Spleen (tissue), 11 donors: Measurements from ENCODE around the gene SIRT2. TPM values are rescaled to one million over a fixed set of nuclear protein-coding genes. Genes with fewer than 3 reads are reported as not detected.
"Not testable (repeated sequence)": the region's sequence is repeated elsewhere in the genome, so short reads cannot be mapped to it uniquely, and the experiment has no call there.

Source experiments
- DNase-seq: peaks from one replicate; pipeline ENCODE4 v3.0.0-alpha.2; 2020
- H3K27ac ChIP-seq, 8 donors: fragments of 200-600 bp; sonication (generic) in 7 of 8; 1 replicate in 4 of 8; 2 replicates in 4 of 8; pipeline versions ENCODE4 v1.5.0 to v1.8.0; 2016 to 2021; ENCODE audit warnings: inconsistent platforms in 4 of 8, mild to moderate bottlenecking in 4 of 8, moderate library complexity in 1 of 8
- H3K27me3 ChIP-seq, 7 donors: fragments of 200-600 bp; sonication (generic) in 6 of 7; replicated peaks in 1 of 7; 1 replicate in 4 of 7; 2 replicates in 3 of 7; pipeline versions ENCODE4 v1.5.0 to v1.8.0; 2016 to 2021; ENCODE audit warnings: inconsistent platforms in 3 of 7, mild to moderate bottlenecking in 1 of 7
- H3K36me3 ChIP-seq, 6 donors: fragments of 200-600 bp; sonication (generic) in 5 of 6; 1 replicate in 4 of 6; 2 replicates in 2 of 6; pipeline versions ENCODE4 v1.5.0 to v1.8.0; 2016 to 2021; ENCODE audit warnings: inconsistent platforms in 2 of 6
- H3K4me1 ChIP-seq, 6 donors: fragments of 200-600 bp; sonication (generic) in 5 of 6; 1 replicate in 3 of 6; 2 replicates in 3 of 6; pipeline versions ENCODE4 v1.5.0 to v1.8.0; 2016 to 2021; ENCODE audit warnings: inconsistent platforms in 3 of 6
- H3K4me3 ChIP-seq, 8 donors: fragments of 200-600 bp; sonication (generic) in 7 of 8; 1 replicate in 4 of 8; 2 replicates in 4 of 8; pipeline versions ENCODE4 v1.5.0 to v1.8.0; 2016 to 2021; ENCODE audit warnings: inconsistent platforms in 4 of 8, mild to moderate bottlenecking in 4 of 8, moderate library complexity in 2 of 8
- H3K9me3 ChIP-seq, 8 donors: fragments of 200-600 bp; sonication (generic) in 7 of 8; 1 replicate in 4 of 8; 2 replicates in 4 of 8; pipeline versions ENCODE4 v1.5.0 to v1.8.0; 2016 to 2021; ENCODE audit warnings: inconsistent platforms in 4 of 8
- POLR2A ChIP-seq, 3 donors: fragments of 450-650 bp; IDR thresholded peaks; one replicate each; pipeline ENCODE4 v1.5.1; 2017; ENCODE audit warnings: antibody characterized with exemption in 3 of 3, mild to moderate bottlenecking in 1 of 3
- POLR2AphosphoS5 ChIP-seq, 3 donors: sonication (generic); formaldehyde crosslinking; IDR thresholded peaks; one replicate each; pipeline ENCODE4 v1.5.1; 2017; ENCODE audit warnings: antibody characterized with exemption in 3 of 3
- WGBS, 5 donors: extraction: QIAGEN DNeasy Blood & Tissue Kit in 3 of 5; methylation state at CpG; one replicate each; pipeline versions ENCODE4 v1.1.5 to v1.1.7; 2013 to 2018; 5-methylcytosine and 5-hydroxymethylcytosine counted together
- intact Hi-C: fragments of 100-400 bp; cut with DNase I; formaldehyde crosslinking; loops from one replicate; pipeline ENCODE4 v1.15.0; 2023; ENCODE audit warnings: low total_unique reads
- polyA plus RNA-seq, 3 donors: library from polyadenylated mRNA; stranded (reverse); fragments of 200-250 nt; gene quantifications; one replicate each; pipeline ENCODE4 v1.2.1, GENCODE V29; 2013
- total RNA-seq, 7 donors: library from RNA; depleted of rRNA in 3 of 7; stranded (reverse); fragments of >200 nt in 3 of 7; fragmentation: NEBNext Ultra II Directional in 4 of 7; extraction: Animal tissue kit (Norgen Biotek cat#: 25700) in 4 of 7; gene quantifications; one replicate each; pipeline versions ENCODE4 v1.1.0 to v1.2.1, GENCODE V29; 2016 to 2021
- TF ChIP-seq, protein P1 (sequence below), 11 experiments: fragments of 200-600 bp in 7 of 11; fragments of 450-650 bp in 4 of 11; sonication (generic) in 4 of 11; IDR thresholded peaks in 8 of 11; conservative IDR thresholded peaks in 3 of 11; 1 replicate in 7 of 11; 2 replicates in 4 of 11; pipeline versions ENCODE4 v1.4.0 to v1.8.0; 2016 to 2021; ENCODE audit warnings: antibody characterized with exemption in 11 of 11, inconsistent platforms in 4 of 11, mild to moderate bottlenecking in 1 of 11
- donor health status: healthy with polysubstance abuse.
- donor health status: DM: no; HTN: no; CAD: no; lungs with moderate emphysema.
- donor health status: DM: no; HTN: no; CAD: no.
- donor health status: Bipolar disorder and iron deficiency.
- donor health status: healthy.
- donor health status: DM: no; HTN: no; CAD: no.
- donor health status: DM: yes; HTN: yes; CAD: no.

SIRT2 gene
- total and polyA plus RNA-seq, 10 donors: 25.8 to 81.0 (median 50.2) TPM

DNA sequence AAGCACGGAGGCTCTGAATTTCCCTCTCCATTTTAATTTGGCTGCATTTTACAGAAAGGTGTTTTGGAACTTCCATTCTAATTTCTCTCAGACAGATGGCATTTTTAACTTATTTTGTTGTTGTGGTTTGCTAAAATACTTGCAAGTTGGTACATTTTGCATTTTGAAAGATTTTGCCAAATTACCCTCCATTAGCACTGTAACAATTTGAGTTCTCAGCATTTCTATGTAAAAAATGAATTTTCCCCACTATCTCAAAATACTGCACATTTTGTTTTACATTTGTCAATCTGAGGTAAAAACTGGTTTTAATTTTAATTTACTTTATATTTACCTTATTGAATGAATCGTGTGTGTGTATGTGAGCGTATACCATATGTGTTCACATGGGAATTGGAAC lies 42.6 kb downstream of the SIRT2 start:
- H3K27ac ChIP-seq: peak overlapping the region in 7 of 8 donors; percentile 22 to 83 (median 73)
- H3K36me3 ChIP-seq: no peaks in the 10 kb centered on the region
- no peak for DNase-seq
- 54 to 67% (median 63%) methylated on average over 3 of the region's 3 CpGs for WGBS, 5 donors
- H3K27me3 ChIP-seq: no peaks in the 10 kb centered on the region
- TF ChIP-seq POLR2A (IDR thresholded peaks at IDR 0.05) (no peak), POLR2AphosphoS5 (IDR thresholded peaks at IDR 0.05) (no peak)
- TF ChIP-seq, protein P1, sequence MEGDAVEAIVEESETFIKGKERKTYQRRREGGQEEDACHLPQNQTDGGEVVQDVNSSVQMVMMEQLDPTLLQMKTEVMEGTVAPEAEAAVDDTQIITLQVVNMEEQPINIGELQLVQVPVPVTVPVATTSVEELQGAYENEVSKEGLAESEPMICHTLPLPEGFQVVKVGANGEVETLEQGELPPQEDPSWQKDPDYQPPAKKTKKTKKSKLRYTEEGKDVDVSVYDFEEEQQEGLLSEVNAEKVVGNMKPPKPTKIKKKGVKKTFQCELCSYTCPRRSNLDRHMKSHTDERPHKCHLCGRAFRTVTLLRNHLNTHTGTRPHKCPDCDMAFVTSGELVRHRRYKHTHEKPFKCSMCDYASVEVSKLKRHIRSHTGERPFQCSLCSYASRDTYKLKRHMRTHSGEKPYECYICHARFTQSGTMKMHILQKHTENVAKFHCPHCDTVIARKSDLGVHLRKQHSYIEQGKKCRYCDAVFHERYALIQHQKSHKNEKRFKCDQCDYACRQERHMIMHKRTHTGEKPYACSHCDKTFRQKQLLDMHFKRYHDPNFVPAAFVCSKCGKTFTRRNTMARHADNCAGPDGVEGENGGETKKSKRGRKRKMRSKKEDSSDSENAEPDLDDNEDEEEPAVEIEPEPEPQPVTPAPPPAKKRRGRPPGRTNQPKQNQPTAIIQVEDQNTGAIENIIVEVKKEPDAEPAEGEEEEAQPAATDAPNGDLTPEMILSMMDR (IDR thresholded peaks at IDR 0.05 in 8 of 11, conservative IDR thresholded peaks at IDR 0.05 in 3 of 11): no peak
- peaks cover 8 to 76% (median 40%) of the 10 kb centered on the region in 6 donors for H3K4me1 ChIP-seq
- intact Hi-C loops: no loop called here
- H3K4me3 ChIP-seq: no peak overlapping the region
- H3K9me3 ChIP-seq: no peaks in the 10 kb centered on the region

DNA sequence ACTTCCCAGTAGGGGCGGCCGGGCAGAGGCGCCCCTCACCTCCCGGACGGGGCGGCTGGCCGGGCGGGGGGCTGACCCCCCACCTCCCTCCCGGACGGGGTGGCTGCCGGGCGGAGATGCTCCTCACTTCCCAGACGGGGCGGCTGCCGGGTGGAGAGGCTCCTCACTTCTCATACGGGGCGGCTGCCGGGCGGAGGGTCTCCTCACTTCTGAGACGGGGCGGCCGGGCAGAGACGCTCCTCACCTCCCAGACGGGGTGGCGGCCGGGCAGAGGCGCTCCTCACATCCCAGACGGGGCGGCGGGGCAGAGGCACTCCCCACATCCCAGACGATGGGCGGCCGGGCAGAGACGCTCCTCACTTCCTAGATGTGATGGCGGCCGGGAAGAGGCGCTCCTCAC lies 43.7 kb downstream of the SIRT2 start:
- H3K27me3 ChIP-seq, H3K27ac ChIP-seq, DNase-seq, H3K36me3 ChIP-seq, H3K4me3 ChIP-seq, H3K9me3 ChIP-seq, intact Hi-C loops: not testable (repeated sequence)
- WGBS, 5 donors: 82 to 98% (median 91%) methylated on average over 8 to 29 of the region's 37 CpGs
- H3K4me1 ChIP-seq: peaks cover 8 to 78% (median 42%) of the 10 kb centered on the region in 6 donors

DNA sequence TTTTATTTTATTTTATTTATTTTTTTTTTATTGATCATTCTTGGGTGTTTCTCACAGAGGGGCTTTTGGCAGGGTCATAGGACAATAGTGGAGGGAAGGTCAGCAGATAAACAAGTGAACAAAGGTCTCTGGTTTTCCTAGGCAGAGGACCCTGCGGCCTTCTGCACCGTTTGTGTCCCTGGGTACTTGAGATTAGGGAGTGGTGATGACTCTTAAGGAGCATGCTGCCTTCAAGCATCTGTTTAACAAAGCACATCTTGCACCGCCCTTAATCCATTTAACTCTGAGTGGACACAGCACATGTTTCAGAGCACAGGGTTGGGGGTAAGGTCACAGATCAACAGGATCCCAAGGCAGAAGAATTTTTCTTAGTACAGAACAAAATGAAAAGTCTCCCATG lies 44.5 kb downstream of the SIRT2 start:
- H3K27me3 ChIP-seq, intact Hi-C loops, H3K27ac ChIP-seq, DNase-seq, H3K9me3 ChIP-seq, H3K4me3 ChIP-seq, H3K36me3 ChIP-seq: not testable (repeated sequence)
- peaks cover 8 to 74% (median 40%) of the 10 kb centered on the region in 6 donors for H3K4me1 ChIP-seq
- WGBS, 5 donors: 62 to 100% (median 72%) methylated on average over 1 to 3 of the region's 3 CpGs

- Histone ChIP-seq H3K27ac (peak overlapping the region; percentile 95 to 100 (median 99)), H3K4me3 (peak overlapping the region in 4 of 8 donors; percentile 61 to 91 (median 66)), H3K9me3 (no peaks in the 10 kb centered on the region), H3K4me1 (peaks cover 12 to 66% (median 50%) of the 10 kb centered on the region in 6 donors), H3K27me3 (no peaks in the 10 kb centered on the region), H3K36me3 (peaks cover 0 to 6% (median 2%) of the 10 kb centered on the region in 6 donors)
- TF ChIP-seq, protein P1 (IDR thresholded peaks at IDR 0.05 in 8 of 11, conservative IDR thresholded peaks at IDR 0.05 in 3 of 11): no peak
- no peak for TF ChIP-seq POLR2AphosphoS5 (IDR thresholded peaks at IDR 0.05)
- TF ChIP-seq POLR2A (IDR thresholded peaks at IDR 0.05): no peak
- 86 to 92% (median 92%) methylated on average over 17 of the region's 17 CpGs for WGBS, 5 donors
- DNase-seq: no peak
- intact Hi-C loops: no loop called here
Measured at GRCh38 chr19:38853214-38853613, 46.2 kb downstream of the SIRT2 start.

- no peaks in the 10 kb centered on the region for H3K27me3 ChIP-seq
- peak overlapping the region; percentile 54 to 91 (median 60) for H3K4me3 ChIP-seq
- peak; percentile 93 for DNase-seq
- peak in 1 of 3 donors; percentile 7 for TF ChIP-seq POLR2A (IDR thresholded peaks at IDR 0.05)
- peak; percentile 23 to 84 (median 79) for TF ChIP-seq POLR2AphosphoS5 (IDR thresholded peaks at IDR 0.05)
- TF ChIP-seq, protein P1 (IDR thresholded peaks at IDR 0.05 in 8 of 11, conservative IDR thresholded peaks at IDR 0.05 in 3 of 11): no peak
- no peaks in the 10 kb centered on the region for H3K9me3 ChIP-seq
- WGBS, 5 donors: 0 to 5% (median 2%) methylated on average over 35 to 52 of the region's 52 CpGs
- intact Hi-C loops: no loop called here
- peaks cover 0 to 14% (median 4%) of the 10 kb centered on the region in 6 donors for H3K36me3 ChIP-seq
- peak overlapping the region; percentile 95 to 100 (median 99) for H3K27ac ChIP-seq
- H3K4me1 ChIP-seq: peaks cover 15 to 66% (median 50%) of the 10 kb centered on the region in 6 donors
Measured at GRCh38 chr19:38852231-38853044, 47.0 kb downstream of the SIRT2 start.
